A549 treated with CORT108297 at 1 μM for 4 hours (cell line): ENCODE results near the gene DTWD2. TPM values are rescaled to one million over a fixed set of nuclear protein-coding genes. Genes with fewer than 3 reads are reported as not detected.

Source experiments
- total RNA-seq: library from RNA; stranded (reverse); fragments of 200-300 nt; extraction: Qiagen RNA extraction; gene quantifications from 5 replicates; pipeline ENCODE4 v1.2.3, GENCODE V29; 2022

Gene DTWD2
- total RNA-seq: 1.2 to 1.8 TPM (median 1.7 TPM) in 5 replicates

GRCh38 chr5:118987988-118988865 lies at the start of gene DTWD2:
Gene DTWD2, minus strand, starts transcription at chr5:118988547. Its CDS starts 36 bp downstream, at chr5:118988511.

Other genes with a start within 250 kb of the DTWD2 start
- gene DMXL1, start 82.5 kb upstream of the DTWD2 start, total RNA-seq: 8.2 to 10.0 TPM (median 9.0 TPM) in 5 replicates